Left cardiac atrium (tissue), 4 donors: ENCODE data around the gene SPATA24. TPM values are rescaled to one million over a fixed set of nuclear protein-coding genes. Genes with fewer than 3 reads are reported as not detected.
"Not testable (repeated sequence)": the region's sequence is repeated elsewhere in the genome, so short reads cannot be mapped to it uniquely, and the experiment has no call there.

Experiments
- ATAC-seq, 2 donors: fragments of 200-7000 bp; cut with Tn5 transposase; one replicate each; pipeline ENCODE4 v1.9.1; 2020; ENCODE audit warnings: mild to moderate bottlenecking in 2 of 2, moderate library complexity in 2 of 2
- DNase-seq: peaks from one replicate; pipeline ENCODE4 v3.0.0-alpha.2; 2020
- intact Hi-C, 2 donors: fragments of 100-400 bp; cut with DNase I; formaldehyde crosslinking; loops; one replicate each; pipeline versions ENCODE4 v1.14.1 to v1.15.1; 2022 to 2023
- long read RNA-seq: library from polyadenylated mRNA; unstranded; transcript quantifications from one replicate; pipeline ENCODE4 v2.0.0, GENCODE V29; 2021
- total RNA-seq, 2 donors: library from RNA; stranded (reverse); fragmentation: NEBNext Ultra II Directional; extraction: Animal tissue kit (Norgen Biotek cat#: 25700); gene quantifications; one replicate each; pipeline ENCODE4 v1.2.1, GENCODE V29; 2021
- donor health status: DM: no; HTN: yes; CAD: no.
- donor health status: DM: no; HTN: yes; CAD: no; lungs with severe emphysema.
- donor health status: DM: yes; HTN: yes; CAD: no.
- donor health status: Dilated cardiomyopathy.

The SPATA24 gene
- total RNA-seq, result 1 to 10 TPM; 8.8 to 9.0 TPM
- long read RNA-seq, partial matches to known transcripts, result 0 of 1 reads
- long read RNA-seq, other reads (novel, unspliced or antisense), result 1 of 1 reads

GRCh38 chr5:139403787-139404483 is at the start of gene SPATA24:
TSS of gene SPATA24 (minus strand) at chr5:139404089. CDS start at chr5:139404060, 29 bp downstream.
- peak; percentile 98 for DNase-seq
- intact Hi-C loops, result no loop called here
- ATAC-seq, result peak; percentile 97 to 98

GRCh38 chr5:139451878-139452660 is 48.2 kb upstream of the SPATA24 start:
- DNase-seq (no peak), ATAC-seq (no peak)
- intact Hi-C loops, result no loop called here

GRCh38 chr5:139451176-139451575 is 47.3 kb upstream of the SPATA24 start:
- ATAC-seq, result no peak
- intact Hi-C loops, result no loop called here
- DNase-seq, result no peak

GRCh38 chr5:139446956-139447779 is 43.3 kb upstream of the SPATA24 start:
- ATAC-seq (no peak), DNase-seq (no peak)
- intact Hi-C loops, result no loop called here

GRCh38 chr5:139445325-139446170 is 41.7 kb upstream of the SPATA24 start:
- no peak for ATAC-seq
- no peak for DNase-seq
- intact Hi-C loops, result no loop called here

- ATAC-seq (no peak), DNase-seq (no peak)
- intact Hi-C loops, result no loop called here
Measured at GRCh38 chr5:139443831-139444453, 40.1 kb upstream of the SPATA24 start.

GRCh38 chr5:139440416-139440815 is 36.5 kb upstream of the SPATA24 start:
- DNase-seq, intact Hi-C loops, ATAC-seq: not testable (repeated sequence)

GRCh38 chr5:139439013-139439903 is 35.4 kb upstream of the SPATA24 start, which contains the start of gene DNAJC18:
TSS of gene DNAJC18 (minus strand) at chr5:139439525. CDS start at chr5:139439445, 80 bp downstream.
- DNase-seq (peak; percentile 96), ATAC-seq (peak; percentile 99)
- intact Hi-C loops, result loop anchor here in 1 of 2 donors (5.0 kb wide), 1 partner anchor 78 kb away; no protein-coding TSS in a partner anchor

- ATAC-seq, result no peak
- DNase-seq, result no peak
- intact Hi-C loops, result loop anchor here in 1 of 2 donors (5.0 kb wide), 1 partner anchor 79 kb away; no protein-coding TSS in a partner anchor
Measured at GRCh38 chr5:139438707-139439012, 34.8 kb upstream of the SPATA24 start.

- DNase-seq (no peak), ATAC-seq (no peak)
- intact Hi-C loops, result loop anchor here in 1 of 2 donors (5.0 kb wide), 1 partner anchor 82 kb away; no protein-coding TSS in a partner anchor
Measured at GRCh38 chr5:139435676-139436075, 31.8 kb upstream of the SPATA24 start.

GRCh38 chr5:139431706-139432105 is 27.8 kb upstream of the SPATA24 start:
- DNase-seq, result no peak
- ATAC-seq, result no peak
- intact Hi-C loops, result no loop called here

GRCh38 chr5:139430015-139430414 is 26.1 kb upstream of the SPATA24 start:
- intact Hi-C loops, result no loop called here
- no peak for ATAC-seq
- DNase-seq, result no peak

GRCh38 chr5:139426203-139426885 is 22.5 kb upstream of the SPATA24 start:
- ATAC-seq (peak in 1 of 2 donors; percentile 13), DNase-seq (no peak)
- intact Hi-C loops, result loop anchor here in 1 of 2 donors (10.0 kb wide), 2 partner anchors 178 to 348 kb away; no protein-coding TSS in a partner anchor

GRCh38 chr5:139425497-139425896 is 21.6 kb upstream of the SPATA24 start:
- ATAC-seq (no peak), DNase-seq (no peak)
- intact Hi-C loops, result loop anchor here in 1 of 2 donors (10.0 kb wide), 2 partner anchors 179 to 349 kb away; no protein-coding TSS in a partner anchor

- peak; percentile 43 to 58 for ATAC-seq
- DNase-seq, result no peak
- intact Hi-C loops, result loop anchor here (2.0 to 10.0 kb wide), 4 partner anchors 90 to 352 kb away; no protein-coding TSS in a partner anchor
Measured at GRCh38 chr5:139422307-139422893, 18.5 kb upstream of the SPATA24 start.
